ENCODE data around the gene ABCA3.

GRCh38 chr16:2280461-2280860 lies 60.1 kb downstream of the ABCA3 start:
- TF ChIP-seq TAF1 (IDR thresholded peaks at IDR 0.05; ENCODE audit: borderline replicate concordance, insufficient read depth, low read length) (no peak), SIN3A (IDR thresholded peaks at IDR 0.05; ENCODE audit: borderline replicate concordance, insufficient read depth, low read length) (no peak), POLR2AphosphoS5 (IDR thresholded peaks at IDR 0.05; ENCODE audit: low read depth, low read length) (no peak)
